NB4 (cell line): ENCODE results near the gene SRF.

Experiments used
- DNase-seq: peaks from one replicate; pipeline ENCODE4 v3.0.0; 2010; ENCODE audit warnings: low read depth
- H3K4me3 ChIP-seq: one replicate; pipeline ENCODE4 v1.5.1; 2011; ENCODE audit warnings: mild to moderate bottlenecking, low read depth, low read length, moderate library complexity
- CTCF ChIP-seq: IDR thresholded peaks from one replicate; pipeline ENCODE4 v1.5.1; 2012; ENCODE audit warnings: low read depth, low read length
- MAX ChIP-seq: IDR thresholded peaks from 2 replicates; pipeline ENCODE4 v1.6.1; 2011; ENCODE audit warnings: low read depth, low read length
- MYC ChIP-seq: IDR thresholded peaks from 2 replicates; pipeline ENCODE4 v1.6.1; 2011; ENCODE audit warnings: low read depth, low read length
- POLR2A ChIP-seq: IDR thresholded peaks from 2 replicates; pipeline ENCODE4 v1.6.1; 2011; ENCODE audit warnings: mild to moderate bottlenecking; ENCODE audit not compliant: insufficient read length; ENCODE audit errors: extremely low read depth

The SRF gene

GRCh38 chr6:43146709-43147688 lies 24.1 kb upstream of the SRF start:
- DNase-seq: no peak
- TF ChIP-seq MYC: no peak
- TF ChIP-seq MAX: no peak
- no peak for TF ChIP-seq POLR2A
- no peak overlapping the region for H3K4me3 ChIP-seq

GRCh38 chr6:43147691-43148477 lies 23.2 kb upstream of the SRF start:
- H3K4me3 ChIP-seq: no peak overlapping the region
- TF ChIP-seq MYC (no peak), POLR2A (no peak), MAX (no peak), CTCF (no peak)
- no peak for DNase-seq

GRCh38 chr6:43149265-43149664 lies 21.8 kb upstream of the SRF start:
- TF ChIP-seq CTCF (no peak), POLR2A (no peak), MAX (no peak), MYC (no peak)
- DNase-seq: no peak
- no peak overlapping the region for H3K4me3 ChIP-seq

GRCh38 chr6:43150051-43150751 lies 20.9 kb upstream of the SRF start:
- DNase-seq: no peak
- no peak overlapping the region for H3K4me3 ChIP-seq
- TF ChIP-seq MAX: no peak
- no peak for TF ChIP-seq MYC
- TF ChIP-seq CTCF: no peak
- no peak for TF ChIP-seq POLR2A

GRCh38 chr6:43159599-43159998 lies 11.5 kb upstream of the SRF start:
- no peak overlapping the region for H3K4me3 ChIP-seq
- no peak for TF ChIP-seq CTCF
- TF ChIP-seq POLR2A: no peak
- TF ChIP-seq MAX: no peak
- TF ChIP-seq MYC: no peak
- DNase-seq: no peak
